DOHH2 (cell line): ENCODE results near the gene STEAP1B.
A peak's percentile ranks its signal among the peaks of the same experiment; 100 is the strongest.

ENCODE experiments used
- H3F3A ChIP-seq: fragments of 200-600 bp; sonication (generic), shearing (Covaris generic); 2 replicates; pipeline ENCODE4 v1.6.0; 2016; ENCODE audit warnings: antibody characterized with exemption, mild to moderate bottlenecking; ENCODE audit not compliant: control insufficient read depth, insufficient read depth
- H3K27ac ChIP-seq: fragments of 200-600 bp; sonication (generic); 2 replicates; pipeline ENCODE4 v1.5.1; 2014; ENCODE audit warnings: low read depth, mild to moderate bottlenecking, low read length, moderate library complexity
- H3K27me3 ChIP-seq: fragments of 200-600 bp; sonication (generic); 2 replicates; pipeline ENCODE4 v1.6.1; 2014; ENCODE audit warnings: mild to moderate bottlenecking, low read length, mixed read lengths; ENCODE audit not compliant: control insufficient read depth
- H3K36me3 ChIP-seq: fragments of 200-600 bp; sonication (generic); 2 replicates; pipeline ENCODE4 v1.6.1; 2014; ENCODE audit warnings: mild to moderate bottlenecking, low read length, moderate library complexity, mixed read lengths; ENCODE audit not compliant: control insufficient read depth
- H3K4me1 ChIP-seq: fragments of 200-600 bp; sonication (generic); 2 replicates; pipeline ENCODE4 v1.6.1; 2014; ENCODE audit warnings: mild to moderate bottlenecking, low read length, mixed read lengths; ENCODE audit not compliant: control insufficient read depth
- H3K4me2 ChIP-seq: fragments of 200-600 bp; sonication (generic); 2 replicates; pipeline ENCODE4 v1.6.0; 2014; ENCODE audit warnings: mild to moderate bottlenecking, low read length, moderate library complexity
- H3K4me3 ChIP-seq: fragments of 200-600 bp; sonication (generic); 2 replicates; pipeline ENCODE4 v1.5.1; 2014; ENCODE audit warnings: mild to moderate bottlenecking, low read length, mixed read lengths
- H3K79me2 ChIP-seq: fragments of 200-600 bp; sonication (generic); 2 replicates; pipeline ENCODE4 v1.6.1; 2014; ENCODE audit warnings: mild to moderate bottlenecking, low read length, mixed read lengths; ENCODE audit not compliant: control insufficient read depth
- H3K9me2 ChIP-seq: fragments of 200-600 bp; sonication (generic); replicated peaks from 2 replicates; pipeline ENCODE4 v1.6.1; 2014; ENCODE audit warnings: mild to moderate bottlenecking, low read length, mixed read lengths; ENCODE audit not compliant: control insufficient read depth
- H3K9me3 ChIP-seq: fragments of 200-600 bp; sonication (generic); 2 replicates; pipeline ENCODE4 v1.6.1; 2014; ENCODE audit warnings: antibody characterized with exemption, low read length, mixed read lengths; ENCODE audit not compliant: control insufficient read depth, insufficient read depth
- H4K20me1 ChIP-seq: fragments of 200-600 bp; sonication (generic); 2 replicates; pipeline ENCODE4 v1.6.0; 2014; ENCODE audit warnings: low read depth, mild to moderate bottlenecking, antibody characterized with exemption, low read length, moderate library complexity; ENCODE audit not compliant: control insufficient read depth, insufficient read depth
- CTCF ChIP-seq: fragments of 200-600 bp; sonication (generic); IDR thresholded peaks from one replicate; pipeline ENCODE4 v1.5.1; 2014; ENCODE audit warnings: antibody characterized with exemption, mild to moderate bottlenecking, low read depth, low read length; ENCODE audit not compliant: poor library complexity, severe bottlenecking
- EZH2phosphoT487 ChIP-seq: fragments of 200-600 bp; sonication (generic); IDR thresholded peaks from 2 replicates; pipeline ENCODE4 v1.6.1; 2017; ENCODE audit warnings: borderline replicate concordance, mild to moderate bottlenecking, antibody characterized with exemption, low read length, moderate library complexity, mixed read lengths

STEAP1B gene

GRCh38 chr7:22395222-22395621 is 104.8 kb downstream of the STEAP1B start:
- Histone ChIP-seq H3K27ac (no peak overlapping the region), H3F3A (peaks cover 9% of the 10 kb centered on the region), H4K20me1 (no peaks in the 10 kb centered on the region), H3K4me2 (no peak overlapping the region), H3K4me3 (no peak overlapping the region), H3K4me1 (peaks cover 87% of the 10 kb centered on the region), H3K36me3 (no peaks in the 10 kb centered on the region; the same call in 1 of the 2 replicates), H3K9me3 (no peaks in the 10 kb centered on the region), H3K9me2 (no peaks in the 10 kb centered on the region), H3K79me2 (no peaks in the 10 kb centered on the region), H3K27me3 (no peaks in the 10 kb centered on the region)
- TF ChIP-seq CTCF = no peak
- TF ChIP-seq EZH2phosphoT487 = no peak

GRCh38 chr7:22394739-22395138 is 105.2 kb downstream of the STEAP1B start:
- no peaks in the 10 kb centered on the region for H3K79me2 ChIP-seq
- H3K4me2 ChIP-seq = peak overlapping the region; percentile 17
- TF ChIP-seq EZH2phosphoT487 (no peak), CTCF (no peak)
- H3K27me3 ChIP-seq = no peaks in the 10 kb centered on the region
- H3K9me3 ChIP-seq = no peaks in the 10 kb centered on the region
- H3K9me2 ChIP-seq = no peaks in the 10 kb centered on the region
- peaks cover 87% of the 10 kb centered on the region for H3K4me1 ChIP-seq
- H3K36me3 ChIP-seq = peaks cover under 1% of the 10 kb centered on the region; the same call in 1 of the 2 replicates
- H3F3A ChIP-seq = peaks cover 11% of the 10 kb centered on the region
- no peak overlapping the region for H3K4me3 ChIP-seq
- 0 out of 2 replicates have a peak overlapping the region, but pooled peaks have one; percentile 0 for H3K27ac ChIP-seq
- no peaks in the 10 kb centered on the region for H4K20me1 ChIP-seq

- Histone ChIP-seq H3K4me1 (peaks cover 88% of the 10 kb centered on the region), H3K27ac (0 out of 2 replicates have a peak overlapping the region, but pooled peaks have one; percentile 0), H4K20me1 (no peaks in the 10 kb centered on the region), H3K79me2 (no peaks in the 10 kb centered on the region), H3K36me3 (peaks cover 6% of the 10 kb centered on the region), H3K9me2 (no peaks in the 10 kb centered on the region), H3K4me3 (no peak overlapping the region), H3F3A (peaks cover 17% of the 10 kb centered on the region), H3K4me2 (peak overlapping the region; percentile 32), H3K27me3 (no peaks in the 10 kb centered on the region), H3K9me3 (no peaks in the 10 kb centered on the region)
- TF ChIP-seq EZH2phosphoT487 (no peak), CTCF (no peak)
These were observed 105.9 kb downstream of the STEAP1B start for GRCh38 chr7:22393913-22394729.
